Tibial nerve (tissue), 3 donors: Measurements from ENCODE around the gene KLC1.

ENCODE experiments used
- POLR2A ChIP-seq, 2 donors: fragments of 450-650 bp; IDR thresholded peaks; one replicate each; pipeline ENCODE4 v1.6.1; 2017; ENCODE audit warnings: antibody characterized with exemption in 2 of 2, mild to moderate bottlenecking in 2 of 2, moderate library complexity in 2 of 2
- TF ChIP-seq, protein P1 (sequence below), 5 experiments: fragments of 200-600 bp in 3 of 5; fragments of 450-650 bp in 2 of 5; sonication (generic) in 3 of 5; IDR thresholded peaks; one replicate each; pipeline ENCODE4 v1.5.1; 2016 to 2019; ENCODE audit warnings: antibody characterized with exemption in 5 of 5, mild to moderate bottlenecking in 3 of 5, moderate library complexity in 2 of 5

- TF ChIP-seq, protein P1, sequence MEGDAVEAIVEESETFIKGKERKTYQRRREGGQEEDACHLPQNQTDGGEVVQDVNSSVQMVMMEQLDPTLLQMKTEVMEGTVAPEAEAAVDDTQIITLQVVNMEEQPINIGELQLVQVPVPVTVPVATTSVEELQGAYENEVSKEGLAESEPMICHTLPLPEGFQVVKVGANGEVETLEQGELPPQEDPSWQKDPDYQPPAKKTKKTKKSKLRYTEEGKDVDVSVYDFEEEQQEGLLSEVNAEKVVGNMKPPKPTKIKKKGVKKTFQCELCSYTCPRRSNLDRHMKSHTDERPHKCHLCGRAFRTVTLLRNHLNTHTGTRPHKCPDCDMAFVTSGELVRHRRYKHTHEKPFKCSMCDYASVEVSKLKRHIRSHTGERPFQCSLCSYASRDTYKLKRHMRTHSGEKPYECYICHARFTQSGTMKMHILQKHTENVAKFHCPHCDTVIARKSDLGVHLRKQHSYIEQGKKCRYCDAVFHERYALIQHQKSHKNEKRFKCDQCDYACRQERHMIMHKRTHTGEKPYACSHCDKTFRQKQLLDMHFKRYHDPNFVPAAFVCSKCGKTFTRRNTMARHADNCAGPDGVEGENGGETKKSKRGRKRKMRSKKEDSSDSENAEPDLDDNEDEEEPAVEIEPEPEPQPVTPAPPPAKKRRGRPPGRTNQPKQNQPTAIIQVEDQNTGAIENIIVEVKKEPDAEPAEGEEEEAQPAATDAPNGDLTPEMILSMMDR (IDR thresholded peaks at IDR 0.05) = no peak
- TF ChIP-seq POLR2A (IDR thresholded peaks at IDR 0.05) = no peak
Observed at GRCh38 chr14:103713304-103714062, 84.5 kb downstream of the KLC1 start.
